HCT116 (cell line): ENCODE data around the gene GPR39. TPM values are rescaled to one million over a fixed set of nuclear protein-coding genes. Genes with fewer than 3 reads are reported as not detected.

ENCODE experiments used
- ATAC-seq: fragments of 200-7000 bp; cut with Tn5 transposase; 2 replicates; pipeline ENCODE4 v1.9.1; 2020; ENCODE audit warnings: mild to moderate bottlenecking, moderate library complexity
- BruUV-seq: library from RNA; stranded (reverse); fragments of 400-500 nt; replicated peaks from 2 replicates; lab custom pipeline; 2021; lab: Mats Ljungman, UMichigan
- CTCF ChIA-PET: fragments of 300-600 bp; sonication (Branson Sonifier 250); formaldehyde crosslinking; loops from one replicate; lab custom pipeline; 2021; ENCODE audit warnings: antibody characterized with exemption; lab: Charles Lee
- POLR2A ChIA-PET: fragments of 300-600, 350-600 bp; sonication (Branson Sonifier 250); formaldehyde crosslinking; loops from one replicate; lab custom pipeline; 2021; ENCODE audit warnings: antibody characterized with exemption; lab: Charles Lee
- RAD21 ChIA-PET, 2 experiments: fragments of 300-600 bp; sonication (Branson Sonifier 250); formaldehyde crosslinking; loops; one replicate each; lab custom pipeline; 2023; ENCODE audit warnings: low total read pairs in 2 of 2; ENCODE audit not compliant: uncharacterized antibody in 2 of 2, unreplicated experiment in 2 of 2, low non-redundant PET in 1 of 2; lab: Charles Lee
- DNase-seq: peaks from one replicate; pipeline ENCODE4 v3.0.0-alpha.2; 2010; ENCODE audit warnings: low read depth, low spot score
- H2AFZ ChIP-seq: fragments of 200-600 bp; shearing (Covaris generic), sonication (generic); 2 replicates; pipeline ENCODE4 v1.6.1; 2017; ENCODE audit warnings: low read depth, mixed run types, mixed read lengths, antibody characterized with exemption, low read length; ENCODE audit not compliant: poor library complexity, severe bottlenecking
- H3K27ac ChIP-seq: 2 replicates; pipeline ENCODE4 v1.5.1; 2012; ENCODE audit warnings: low read depth, low read length
- H3K27me3 ChIP-seq: fragments of 200-600 bp; sonication (generic); 2 replicates; pipeline ENCODE4 v1.6.1; 2016; ENCODE audit warnings: mixed run types, low read length, mixed read lengths; ENCODE audit not compliant: insufficient read depth
- H3K36me3 ChIP-seq, 2 experiments: fragments of 200-500 bp in 1 of 2; fragments of 200-600 bp in 1 of 2; sonication (Bioruptor generic) in 1 of 2; sonication (generic) in 1 of 2; 2 replicates each; pipeline versions ENCODE4 v1.5.1 to v1.6.1; 2014 to 2016; ENCODE audit warnings: low read length in 2 of 2, inconsistent platforms in 1 of 2, mixed read lengths in 1 of 2, mixed run types in 1 of 2; ENCODE audit not compliant: insufficient read depth in 2 of 2, control insufficient read depth in 1 of 2
- H3K4me1 ChIP-seq, 2 experiments: fragments of 200-600 bp in 1 of 2; sonication (generic) in 1 of 2; 2 replicates each; pipeline versions ENCODE4 v1.5.1 to v1.6.1; 2012 to 2017; ENCODE audit warnings: low read length in 2 of 2, inconsistent platforms in 1 of 2, mild to moderate bottlenecking in 1 of 2, mixed read lengths in 1 of 2, mixed run types in 1 of 2, moderate library complexity in 1 of 2; ENCODE audit not compliant: insufficient read depth in 2 of 2, control insufficient read depth in 1 of 2
- H3K4me2 ChIP-seq: fragments of 200-600 bp; sonication (generic); 2 replicates; pipeline ENCODE4 v1.6.1; 2017; ENCODE audit warnings: mixed run types, low read length, mixed read lengths
- H3K4me3 ChIP-seq, 2 experiments: fragments of 200-600 bp in 1 of 2; sonication (generic) in 1 of 2; replicated peaks in 1 of 2; 2 replicates each; pipeline ENCODE4 v1.5.1; 2011 to 2016; ENCODE audit warnings: low read length in 2 of 2, control low read depth in 1 of 2, low read depth in 1 of 2, mild to moderate bottlenecking in 1 of 2, mixed read lengths in 1 of 2, mixed run types in 1 of 2
- H3K79me2 ChIP-seq: fragments of 200-600 bp; sonication (generic); 2 replicates; pipeline ENCODE4 v1.6.1; 2017; ENCODE audit warnings: mild to moderate bottlenecking, mixed run types, low read length, moderate library complexity, mixed read lengths; ENCODE audit not compliant: insufficient read depth
- H3K9ac ChIP-seq: fragments of 200-600 bp; sonication (generic); 2 replicates; pipeline ENCODE4 v1.6.1; 2016; ENCODE audit warnings: low read length, mixed read lengths
- H3K9me2 ChIP-seq: fragments of 200-600 bp; sonication (generic), shearing (Covaris generic); 2 replicates; pipeline ENCODE4 v1.6.1; 2017; ENCODE audit warnings: mixed run types, mild to moderate bottlenecking, moderate library complexity; ENCODE audit not compliant: insufficient read depth
- H3K9me3 ChIP-seq, 2 experiments: fragments of 200-500 bp in 1 of 2; fragments of 200-600 bp in 1 of 2; sonication (Bioruptor generic) in 1 of 2; sonication (generic) in 1 of 2; 2 replicates each; pipeline ENCODE4 v1.6.1; 2014 to 2017; ENCODE audit warnings: low read length in 2 of 2, mixed read lengths in 2 of 2, inconsistent platforms in 1 of 2, low read depth in 1 of 2, mild to moderate bottlenecking in 1 of 2, mixed run types in 1 of 2, moderate library complexity in 1 of 2; ENCODE audit not compliant: control insufficient read depth in 1 of 2, insufficient read depth in 1 of 2
- H4K20me1 ChIP-seq: fragments of 200-600 bp; sonication (generic), shearing (Covaris generic); 2 replicates; pipeline ENCODE4 v1.6.1; 2017; ENCODE audit warnings: mixed run types, mild to moderate bottlenecking, moderate library complexity; ENCODE audit not compliant: insufficient read depth
- CBX3 ChIP-seq: IDR thresholded peaks from 2 replicates; pipeline ENCODE4 v1.6.1; 2012; ENCODE audit warnings: low read depth
- CEBPB ChIP-seq: IDR thresholded peaks from 2 replicates; pipeline ENCODE4 v1.6.1; 2012; ENCODE audit warnings: low read depth
- EGR1 ChIP-seq: IDR thresholded peaks from 2 replicates; pipeline ENCODE4 v1.6.1; 2012; ENCODE audit warnings: low read depth
- ELF1 ChIP-seq: IDR thresholded peaks from 2 replicates; pipeline ENCODE4 v1.6.1; 2012; ENCODE audit warnings: low read depth, borderline replicate concordance
- EZH2phosphoT487 ChIP-seq: fragments of 200-600 bp; IDR thresholded peaks from 2 replicates; pipeline ENCODE4 v1.6.1; 2018; ENCODE audit warnings: antibody characterized with exemption, borderline replicate concordance
- FOSL1 ChIP-seq: IDR thresholded peaks from 2 replicates; pipeline ENCODE4 v1.6.1; 2012; ENCODE audit warnings: low read depth
- JUND ChIP-seq: IDR thresholded peaks from 2 replicates; pipeline ENCODE4 v1.6.1; 2012
- POLR2A ChIP-seq: IDR thresholded peaks from 2 replicates; pipeline ENCODE4 v1.7.0; 2011; ENCODE audit warnings: borderline replicate concordance; ENCODE audit not compliant: insufficient read depth, insufficient read length; ENCODE audit errors: extremely low read depth
- SP1 ChIP-seq: IDR thresholded peaks from 2 replicates; pipeline ENCODE4 v1.6.1; 2012; ENCODE audit warnings: low read depth
- SRF ChIP-seq: IDR thresholded peaks from 2 replicates; pipeline ENCODE4 v1.6.1; 2012; ENCODE audit warnings: low read depth
- TCF7L2 ChIP-seq: IDR thresholded peaks from 2 replicates; pipeline ENCODE4 v1.7.0; 2011; ENCODE audit warnings: borderline replicate concordance, inconsistent platforms; ENCODE audit not compliant: insufficient read depth, insufficient read length; ENCODE audit errors: extremely low read depth
- YY1 ChIP-seq: IDR thresholded peaks from 2 replicates; pipeline ENCODE4 v1.6.1; 2011; ENCODE audit warnings: low read length, low read depth, moderate library complexity, mild to moderate bottlenecking; ENCODE audit not compliant: insufficient replicate concordance; ENCODE audit errors: extremely low read depth
- ZFX ChIP-seq: fragments of 450-650 bp; IDR thresholded peaks from 2 replicates; pipeline ENCODE4 v1.6.1; 2017
- intact Hi-C: fragments of 100-400 bp; cut with micrococcal nuclease; formaldehyde crosslinking; loops from 2 replicates; pipeline ENCODE4 v1.10.0; 2022
- total RNA-seq: library from RNA; stranded (reverse); gene quantifications from one replicate; pipeline ENCODE4 v1.2.1, GENCODE V29; 2021; ENCODE audit not compliant: unreplicated experiment
- TF ChIP-seq, protein P1 (sequence below): IDR thresholded peaks from 2 replicates; pipeline ENCODE4 v1.6.1; 2012; ENCODE audit warnings: low read depth
- TF ChIP-seq, protein P2 (sequence below): IDR thresholded peaks from 2 replicates; pipeline ENCODE4 v1.6.1; 2012
- TF ChIP-seq, protein P3 (sequence below): IDR thresholded peaks from 2 replicates; pipeline ENCODE4 v1.6.1; 2011; ENCODE audit warnings: mild to moderate bottlenecking, low read length, moderate library complexity; ENCODE audit not compliant: insufficient replicate concordance; ENCODE audit errors: extremely low read depth
- TF ChIP-seq, protein P4 (sequence below), 3 experiments: fragments of 200-600 bp in 1 of 3; sonication (generic) in 1 of 3; IDR thresholded peaks in 2 of 3; conservative IDR thresholded peaks in 1 of 3; 2 replicates each; pipeline ENCODE4 v1.5.1; 2012 to 2017; ENCODE audit warnings: low read depth in 2 of 3, low read length in 2 of 3, antibody characterized with exemption in 1 of 3, borderline replicate concordance in 1 of 3, control low read depth in 1 of 3, mild to moderate bottlenecking in 1 of 3, mixed read lengths in 1 of 3, mixed run types in 1 of 3, moderate library complexity in 1 of 3; ENCODE audit not compliant: insufficient read depth in 1 of 3

GPR39 gene
- total RNA-seq, 1 experiment from 2014 or later, result 5.1 TPM

DNA sequence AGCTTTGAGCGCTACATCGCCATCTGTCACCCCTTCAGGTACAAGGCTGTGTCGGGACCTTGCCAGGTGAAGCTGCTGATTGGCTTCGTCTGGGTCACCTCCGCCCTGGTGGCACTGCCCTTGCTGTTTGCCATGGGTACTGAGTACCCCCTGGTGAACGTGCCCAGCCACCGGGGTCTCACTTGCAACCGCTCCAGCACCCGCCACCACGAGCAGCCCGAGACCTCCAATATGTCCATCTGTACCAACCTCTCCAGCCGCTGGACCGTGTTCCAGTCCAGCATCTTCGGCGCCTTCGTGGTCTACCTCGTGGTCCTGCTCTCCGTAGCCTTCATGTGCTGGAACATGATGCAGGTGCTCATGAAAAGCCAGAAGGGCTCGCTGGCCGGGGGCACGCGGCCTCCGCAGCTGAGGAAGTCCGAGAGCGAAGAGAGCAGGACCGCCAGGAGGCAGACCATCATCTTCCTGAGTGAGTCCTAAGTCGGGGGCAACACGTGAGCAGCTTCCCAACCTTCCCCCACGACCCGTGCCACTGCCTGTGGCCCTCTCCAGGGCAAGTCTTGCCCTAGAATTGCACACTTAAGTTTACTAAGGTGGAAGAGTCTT is 928 bp downstream of the GPR39 start:
- ChIA-PET CTCF (interaction anchor here (1.6 kb wide), 1 partner anchor 21 kb away, joined by 6 read pairs; no protein-coding TSS in a partner anchor), RAD21 (interaction anchor here in 1 of 2 experiments (1.5 kb wide), 1 partner anchor 32 kb away, joined by 5 read pairs; no protein-coding TSS in a partner anchor), POLR2A (no interaction called here)
- peak overlapping the region; percentile 46 to 66; a peak in 2 of 4 replicates for H3K4me3 ChIP-seq
- no peaks in the 10 kb centered on the region for H4K20me1 ChIP-seq
- peaks cover 20 to 40% of the 10 kb centered on the region in 2 experiments for H3K4me1 ChIP-seq
- H2AFZ ChIP-seq, result no peak overlapping the region
- no peaks in the 10 kb centered on the region for H3K9me2 ChIP-seq
- peak overlapping the region; percentile 73 for H3K27ac ChIP-seq
- H3K27me3 ChIP-seq, result no peaks in the 10 kb centered on the region
- TF ChIP-seq SRF, result no peak
- TF ChIP-seq EGR1, result no peak
- TF ChIP-seq, protein P1, sequence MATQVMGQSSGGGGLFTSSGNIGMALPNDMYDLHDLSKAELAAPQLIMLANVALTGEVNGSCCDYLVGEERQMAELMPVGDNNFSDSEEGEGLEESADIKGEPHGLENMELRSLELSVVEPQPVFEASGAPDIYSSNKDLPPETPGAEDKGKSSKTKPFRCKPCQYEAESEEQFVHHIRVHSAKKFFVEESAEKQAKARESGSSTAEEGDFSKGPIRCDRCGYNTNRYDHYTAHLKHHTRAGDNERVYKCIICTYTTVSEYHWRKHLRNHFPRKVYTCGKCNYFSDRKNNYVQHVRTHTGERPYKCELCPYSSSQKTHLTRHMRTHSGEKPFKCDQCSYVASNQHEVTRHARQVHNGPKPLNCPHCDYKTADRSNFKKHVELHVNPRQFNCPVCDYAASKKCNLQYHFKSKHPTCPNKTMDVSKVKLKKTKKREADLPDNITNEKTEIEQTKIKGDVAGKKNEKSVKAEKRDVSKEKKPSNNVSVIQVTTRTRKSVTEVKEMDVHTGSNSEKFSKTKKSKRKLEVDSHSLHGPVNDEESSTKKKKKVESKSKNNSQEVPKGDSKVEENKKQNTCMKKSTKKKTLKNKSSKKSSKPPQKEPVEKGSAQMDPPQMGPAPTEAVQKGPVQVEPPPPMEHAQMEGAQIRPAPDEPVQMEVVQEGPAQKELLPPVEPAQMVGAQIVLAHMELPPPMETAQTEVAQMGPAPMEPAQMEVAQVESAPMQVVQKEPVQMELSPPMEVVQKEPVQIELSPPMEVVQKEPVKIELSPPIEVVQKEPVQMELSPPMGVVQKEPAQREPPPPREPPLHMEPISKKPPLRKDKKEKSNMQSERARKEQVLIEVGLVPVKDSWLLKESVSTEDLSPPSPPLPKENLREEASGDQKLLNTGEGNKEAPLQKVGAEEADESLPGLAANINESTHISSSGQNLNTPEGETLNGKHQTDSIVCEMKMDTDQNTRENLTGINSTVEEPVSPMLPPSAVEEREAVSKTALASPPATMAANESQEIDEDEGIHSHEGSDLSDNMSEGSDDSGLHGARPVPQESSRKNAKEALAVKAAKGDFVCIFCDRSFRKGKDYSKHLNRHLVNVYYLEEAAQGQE, result no peak
- TF ChIP-seq, protein P2, sequence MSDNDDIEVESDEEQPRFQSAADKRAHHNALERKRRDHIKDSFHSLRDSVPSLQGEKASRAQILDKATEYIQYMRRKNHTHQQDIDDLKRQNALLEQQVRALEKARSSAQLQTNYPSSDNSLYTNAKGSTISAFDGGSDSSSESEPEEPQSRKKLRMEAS, result no peak
- no peak for TF ChIP-seq FOSL1
- no peak for TF ChIP-seq TCF7L2
- TF ChIP-seq, protein P3, sequence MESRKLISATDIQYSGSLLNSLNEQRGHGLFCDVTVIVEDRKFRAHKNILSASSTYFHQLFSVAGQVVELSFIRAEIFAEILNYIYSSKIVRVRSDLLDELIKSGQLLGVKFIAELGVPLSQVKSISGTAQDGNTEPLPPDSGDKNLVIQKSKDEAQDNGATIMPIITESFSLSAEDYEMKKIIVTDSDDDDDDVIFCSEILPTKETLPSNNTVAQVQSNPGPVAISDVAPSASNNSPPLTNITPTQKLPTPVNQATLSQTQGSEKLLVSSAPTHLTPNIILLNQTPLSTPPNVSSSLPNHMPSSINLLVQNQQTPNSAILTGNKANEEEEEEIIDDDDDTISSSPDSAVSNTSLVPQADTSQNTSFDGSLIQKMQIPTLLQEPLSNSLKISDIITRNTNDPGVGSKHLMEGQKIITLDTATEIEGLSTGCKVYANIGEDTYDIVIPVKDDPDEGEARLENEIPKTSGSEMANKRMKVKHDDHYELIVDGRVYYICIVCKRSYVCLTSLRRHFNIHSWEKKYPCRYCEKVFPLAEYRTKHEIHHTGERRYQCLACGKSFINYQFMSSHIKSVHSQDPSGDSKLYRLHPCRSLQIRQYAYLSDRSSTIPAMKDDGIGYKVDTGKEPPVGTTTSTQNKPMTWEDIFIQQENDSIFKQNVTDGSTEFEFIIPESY, result no peak
- TF ChIP-seq JUND, result no peak
- no peak for TF ChIP-seq SP1
- no peak for TF ChIP-seq CBX3
- TF ChIP-seq ELF1, result no peak
- TF ChIP-seq, protein P4, sequence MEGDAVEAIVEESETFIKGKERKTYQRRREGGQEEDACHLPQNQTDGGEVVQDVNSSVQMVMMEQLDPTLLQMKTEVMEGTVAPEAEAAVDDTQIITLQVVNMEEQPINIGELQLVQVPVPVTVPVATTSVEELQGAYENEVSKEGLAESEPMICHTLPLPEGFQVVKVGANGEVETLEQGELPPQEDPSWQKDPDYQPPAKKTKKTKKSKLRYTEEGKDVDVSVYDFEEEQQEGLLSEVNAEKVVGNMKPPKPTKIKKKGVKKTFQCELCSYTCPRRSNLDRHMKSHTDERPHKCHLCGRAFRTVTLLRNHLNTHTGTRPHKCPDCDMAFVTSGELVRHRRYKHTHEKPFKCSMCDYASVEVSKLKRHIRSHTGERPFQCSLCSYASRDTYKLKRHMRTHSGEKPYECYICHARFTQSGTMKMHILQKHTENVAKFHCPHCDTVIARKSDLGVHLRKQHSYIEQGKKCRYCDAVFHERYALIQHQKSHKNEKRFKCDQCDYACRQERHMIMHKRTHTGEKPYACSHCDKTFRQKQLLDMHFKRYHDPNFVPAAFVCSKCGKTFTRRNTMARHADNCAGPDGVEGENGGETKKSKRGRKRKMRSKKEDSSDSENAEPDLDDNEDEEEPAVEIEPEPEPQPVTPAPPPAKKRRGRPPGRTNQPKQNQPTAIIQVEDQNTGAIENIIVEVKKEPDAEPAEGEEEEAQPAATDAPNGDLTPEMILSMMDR (IDR thresholded peaks at IDR 0.05 in 2 of 3, conservative IDR thresholded peaks at IDR 0.05 in 1 of 3; ENCODE audit: borderline replicate concordance in 1 of 3, insufficient read depth in 1 of 3, low read depth in 2 of 3, low read length in 2 of 3), result no peak
- TF ChIP-seq YY1, result no peak
- no peak for TF ChIP-seq POLR2A
- TF ChIP-seq EZH2phosphoT487, result no peak
- no peak for TF ChIP-seq CEBPB
- no peak for TF ChIP-seq ZFX
- peak overlapping the region; percentile 73 for H3K9ac ChIP-seq
- no peaks in the 10 kb centered on the region; the same call in 1 of the 2 replicates for H3K79me2 ChIP-seq
- DNase-seq (no peak), ATAC-seq (no peak)
- no peaks in the 10 kb centered on the region for H3K36me3 ChIP-seq
- H3K9me3 ChIP-seq, result no peaks in the 10 kb centered on the region
- peak overlapping the region; percentile 97 for H3K4me2 ChIP-seq
- BruUV-seq, result no TSS peak
- intact Hi-C loops, result loop anchor here (2.0 kb wide), 1 partner anchor 69 kb away; no protein-coding TSS in a partner anchor
